NCI-H226 (cell line): ENCODE data around the gene TMEM238.
"Not testable (repeated sequence)": the region's sequence is repeated elsewhere in the genome, so short reads cannot be mapped to it uniquely, and the experiment has no call there.

Experiments
- DNase-seq: peaks from one replicate; pipeline ENCODE4 v3.0.0-alpha.2; 2015

Gene TMEM238

GRCh38 chr19:55336101-55336500 lies 48.0 kb downstream of the TMEM238 start:
- DNase-seq: no peak

DNA sequence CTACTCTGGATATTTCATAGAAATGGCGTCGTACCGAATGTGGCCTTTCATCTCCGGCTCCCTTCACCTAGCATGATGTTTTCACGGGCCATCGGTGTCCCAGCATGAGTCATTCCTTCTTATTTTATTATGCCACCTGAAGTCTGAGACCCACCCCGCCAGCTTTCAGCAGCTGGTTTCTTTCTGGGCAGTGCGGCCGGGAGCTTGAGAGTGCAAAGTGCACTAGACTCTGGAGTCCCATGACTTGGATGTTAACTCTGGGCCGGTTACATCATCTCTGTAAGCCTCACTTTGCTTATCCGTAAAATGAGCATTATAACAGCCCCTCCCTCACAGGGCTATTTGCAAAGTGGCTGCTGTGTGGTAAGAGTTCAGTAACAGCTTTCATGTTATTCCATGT lies 50.2 kb downstream of the TMEM238 start:
- DNase-seq: no peak

DNA sequence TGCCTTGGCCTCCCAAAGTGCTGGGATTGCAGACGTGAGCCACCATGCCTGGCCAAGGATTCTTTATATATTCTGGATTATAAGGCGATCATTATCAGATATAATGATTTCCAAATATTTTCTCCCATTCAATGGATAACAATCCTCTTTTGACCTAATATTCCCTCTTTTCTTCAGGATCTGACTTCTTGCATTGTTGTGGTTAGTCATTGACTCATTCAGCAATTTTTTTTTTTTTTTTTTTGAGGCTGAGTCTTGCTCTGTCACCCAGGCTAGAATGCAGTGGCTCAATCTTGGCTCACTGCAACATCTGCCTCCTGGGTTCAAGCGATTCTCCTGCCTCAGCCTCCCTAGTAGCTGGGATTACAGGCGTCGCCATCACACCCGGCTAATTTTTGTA lies 54.3 kb downstream of the TMEM238 start:
- DNase-seq: not testable (repeated sequence)
